ENCODE measurements around the gene ODAD2.
"Not testable (repeated sequence)": the region's sequence is repeated elsewhere in the genome, so short reads cannot be mapped to it uniquely, and the experiment has no call there.

Gene ODAD2

GRCh38 chr10:27998954-27999275, at the start of gene ODAD2:
Gene ODAD2 (minus strand): TSS chr10:27999079. CDS start chr10:27995142, 3,937 bp downstream.
- FAIRE-seq (no peak), DNase-seq (ENCODE audit: insufficient read length, low spot score) (no peak)

DNA sequence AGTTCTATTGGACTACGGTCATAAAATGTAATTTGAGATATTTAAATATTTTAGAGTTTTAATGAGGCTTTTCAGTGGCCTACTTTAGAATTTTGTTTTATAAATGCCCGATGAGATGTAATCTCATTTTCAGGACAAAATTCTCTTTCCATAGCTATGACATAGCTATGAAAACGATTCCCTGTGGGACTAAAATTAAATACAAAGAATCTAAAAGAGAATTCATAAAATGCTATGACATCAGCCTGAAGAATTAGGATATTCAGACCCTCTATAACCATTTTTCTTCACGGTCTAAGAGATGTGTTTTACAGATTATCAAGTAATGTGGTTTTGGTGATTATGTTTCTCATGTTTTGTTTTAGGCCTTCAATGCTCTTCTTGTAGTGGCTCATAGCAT, 48.2 kb upstream of the ODAD2 start:
- no peak for FAIRE-seq
- DNase-seq (ENCODE audit: insufficient read length, low spot score): no peak

DNA sequence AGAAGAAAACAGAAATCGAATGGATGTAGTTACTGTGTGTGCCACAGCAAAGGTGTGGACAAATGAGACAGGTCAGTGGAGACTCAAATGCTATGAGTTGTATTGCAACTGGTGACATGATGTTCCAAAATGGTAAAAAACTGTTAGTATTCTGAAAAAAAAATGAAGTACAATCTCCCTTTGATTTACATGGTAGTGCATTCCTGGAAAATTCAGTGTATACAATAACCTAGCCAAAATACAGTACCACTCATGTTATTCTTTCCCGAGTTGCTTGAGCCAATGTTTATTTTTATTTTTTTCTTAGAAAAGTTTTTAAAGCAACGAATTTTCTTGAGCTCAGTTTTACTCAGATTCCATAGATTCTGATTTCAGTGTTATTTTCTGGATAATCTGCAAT, 47.7 kb upstream of the ODAD2 start:
- DNase-seq (ENCODE audit: insufficient read length, low spot score) (no peak), FAIRE-seq (no peak)

DNA sequence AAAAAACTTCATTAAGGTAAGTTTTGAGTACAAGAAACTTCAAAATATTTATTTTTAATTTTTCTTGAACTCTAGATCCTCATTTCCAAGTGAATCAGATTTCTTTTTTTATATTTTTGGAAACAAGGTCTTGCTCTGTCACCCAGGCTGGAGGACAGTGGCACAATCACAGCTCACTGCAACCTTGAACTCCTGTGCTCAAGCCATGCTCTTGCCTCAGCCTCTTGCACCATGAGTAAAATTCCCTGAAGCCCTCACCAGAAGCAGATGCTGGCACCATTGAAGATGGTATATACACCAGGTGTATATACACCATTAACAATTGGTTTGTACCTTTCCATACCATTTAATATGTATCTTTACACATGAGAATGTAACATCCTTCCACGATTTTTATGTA, 45.1 kb upstream of the ODAD2 start:
- DNase-seq (ENCODE audit: insufficient read length, low spot score) (no peak), FAIRE-seq (no peak)

DNA sequence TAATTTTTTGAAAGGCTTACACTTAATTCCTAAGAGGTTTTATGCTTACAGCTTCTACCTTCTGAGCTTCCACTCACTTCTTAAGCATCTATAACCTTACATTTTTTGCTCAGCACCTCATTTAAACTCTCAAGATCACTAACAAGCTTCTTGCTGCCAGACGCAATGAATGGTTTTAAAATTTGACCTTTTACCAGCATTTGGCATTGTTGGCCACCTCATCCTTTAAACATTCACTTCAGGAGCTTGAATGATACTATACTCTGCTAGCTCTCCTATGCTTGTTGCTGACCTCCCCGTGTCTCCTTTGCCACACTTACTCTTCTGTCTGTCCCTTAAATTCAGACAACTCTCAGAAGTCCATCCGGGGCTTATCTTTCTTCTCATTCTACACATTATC, 37.7 kb upstream of the ODAD2 start:
- no peak for FAIRE-seq

GRCh38 chr10:28020993-28021982, 22.4 kb upstream of the ODAD2 start:
- DNase-seq (ENCODE audit: insufficient read length, low spot score) (no peak), FAIRE-seq (no peak)

More for the DNA sequence above, 37.7 kb upstream of the ODAD2 start:
- DNase-seq (ENCODE audit: insufficient read length, low spot score): no peak

GRCh38 chr10:28020080-28020860, 21.4 kb upstream of the ODAD2 start:
- DNase-seq (ENCODE audit: insufficient read length, low spot score) (no peak), FAIRE-seq (no peak)

- FAIRE-seq (no peak), DNase-seq (ENCODE audit: insufficient read length, low spot score) (no peak)
These were observed 15.8 kb upstream of the ODAD2 start for GRCh38 chr10:28014651-28015050.

DNA sequence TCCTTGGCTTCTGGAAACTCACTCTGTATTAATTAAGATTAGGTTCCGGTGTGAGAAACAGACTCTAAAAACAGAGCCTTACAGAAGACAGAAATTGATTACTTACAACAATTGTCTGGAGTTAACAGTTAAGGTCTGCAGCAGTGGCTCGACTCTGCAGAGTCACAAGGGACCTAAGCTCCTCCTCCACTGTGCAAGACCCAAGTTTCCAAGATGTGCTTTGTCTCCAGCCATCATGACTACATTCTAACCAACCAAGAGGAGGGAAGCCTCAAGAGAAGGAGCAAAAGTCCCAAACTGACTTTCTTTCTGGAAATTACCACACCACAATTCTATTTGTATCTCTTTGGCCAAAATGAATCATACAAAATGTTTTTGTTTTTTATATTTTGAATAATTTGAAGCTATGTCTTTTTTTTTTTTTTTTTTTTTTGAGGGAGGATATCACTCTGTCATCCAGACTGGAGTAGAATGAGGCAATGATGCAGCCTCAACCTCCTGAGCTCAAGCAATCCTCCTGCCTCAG, 14.2 kb upstream of the ODAD2 start:
- DNase-seq (ENCODE audit: insufficient read length, low spot score) (no peak), FAIRE-seq (no peak)

- FAIRE-seq (no peak), DNase-seq (ENCODE audit: insufficient read length, low spot score) (no peak)
These were observed 11.9 kb upstream of the ODAD2 start for GRCh38 chr10:28010821-28011220.

DNA sequence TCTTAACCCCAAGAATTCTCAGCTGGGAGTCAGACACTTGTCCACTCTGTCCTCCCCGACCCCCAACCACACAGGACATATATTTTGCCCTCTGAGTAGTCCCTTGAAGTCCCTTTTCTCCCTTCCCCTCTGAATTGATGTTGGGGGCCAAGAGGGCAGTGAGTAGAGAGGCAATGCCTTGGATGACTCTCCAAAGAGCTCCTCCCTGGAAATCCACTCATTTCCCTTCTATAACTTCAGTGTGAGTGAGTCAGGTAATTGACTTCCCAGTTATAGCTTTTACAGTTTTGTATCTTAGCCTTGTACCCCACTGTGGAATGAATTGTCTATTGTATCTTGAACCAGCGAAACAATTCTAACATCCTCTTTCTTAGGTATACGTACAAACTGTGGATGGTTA, 9.2 kb upstream of the ODAD2 start:
- FAIRE-seq (no peak), DNase-seq (ENCODE audit: insufficient read length, low spot score) (no peak)

- DNase-seq (ENCODE audit: insufficient read length, low spot score) (no peak), FAIRE-seq (no peak)
These were observed 2.5 kb upstream of the ODAD2 start for GRCh38 chr10:28001353-28001752.

DNA sequence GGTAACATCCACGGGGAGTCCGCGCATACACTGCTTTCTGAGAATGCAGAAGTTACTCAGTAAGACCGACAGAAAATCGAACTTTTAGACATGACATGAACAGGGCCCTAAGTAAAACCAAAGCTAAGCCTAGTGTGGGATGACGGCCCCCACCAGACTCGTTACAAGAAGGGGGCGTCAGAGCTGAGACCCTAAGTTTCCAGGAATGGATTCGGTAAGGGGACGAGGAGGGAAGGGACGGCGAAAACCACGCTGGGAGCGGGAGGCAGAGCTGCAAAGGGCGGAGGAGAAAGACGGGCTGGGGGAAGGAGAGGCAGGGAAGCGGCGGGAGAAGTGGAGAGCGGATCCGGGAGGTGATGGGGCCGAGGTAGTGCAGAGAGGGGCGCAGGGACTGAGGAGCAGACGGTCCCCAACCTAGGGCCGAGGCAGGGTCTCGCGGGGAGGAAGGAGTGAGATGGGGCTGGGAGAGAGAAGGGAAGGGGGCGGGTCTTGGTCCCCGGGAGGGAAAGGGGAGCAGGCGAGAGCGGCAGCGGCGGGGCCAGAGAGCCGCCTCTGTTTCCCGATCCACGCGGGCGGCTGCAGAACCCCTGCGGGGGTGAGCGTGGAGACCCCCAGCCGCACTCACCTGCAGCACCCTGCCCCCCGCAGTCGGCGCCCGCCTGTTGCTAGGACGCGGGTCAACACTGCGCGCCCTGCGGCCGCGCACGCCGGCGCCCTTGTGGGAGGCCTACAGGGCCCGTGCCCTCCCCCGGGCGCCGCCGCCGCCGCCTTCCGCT, 513 bp downstream of the ODAD2 start:
- no peak for DNase-seq (ENCODE audit: insufficient read length, low spot score)
- no peak for FAIRE-seq

DNA sequence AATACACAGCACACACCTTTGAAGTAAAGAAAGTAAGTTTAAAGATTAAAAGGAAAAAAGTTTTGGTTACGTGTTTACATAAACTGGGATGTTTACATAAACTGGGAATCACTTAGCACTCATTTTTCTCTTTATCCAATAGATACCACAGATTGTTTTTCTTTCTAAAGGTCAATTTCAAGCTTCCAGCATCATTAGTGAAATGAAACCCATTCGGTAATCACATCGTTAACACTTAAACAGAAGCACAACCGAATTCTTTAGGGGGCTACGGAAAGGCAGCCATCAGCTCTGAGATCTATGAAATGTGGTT, 1.1 kb downstream of the ODAD2 start:
- FAIRE-seq (no peak), DNase-seq (ENCODE audit: insufficient read length, low spot score) (no peak)

- DNase-seq (ENCODE audit: insufficient read length, low spot score) (no peak), FAIRE-seq (no peak)
These were observed 3.6 kb downstream of the ODAD2 start for GRCh38 chr10:27995311-27995710.

GRCh38 chr10:27989357-27989756, 9.5 kb downstream of the ODAD2 start:
- DNase-seq (ENCODE audit: insufficient read length, low spot score); FAIRE-seq: not testable (repeated sequence)

GRCh38 chr10:27986821-27987220, 12.1 kb downstream of the ODAD2 start:
- no peak for FAIRE-seq
- DNase-seq (ENCODE audit: insufficient read length, low spot score): no peak

GRCh38 chr10:27982875-27983543, 15.9 kb downstream of the ODAD2 start:
- DNase-seq (ENCODE audit: insufficient read length, low spot score): no peak
- FAIRE-seq: no peak

- DNase-seq (ENCODE audit: insufficient read length, low spot score) (no peak), FAIRE-seq (no peak)
These were observed 17.1 kb downstream of the ODAD2 start for GRCh38 chr10:27981744-27982143.

- FAIRE-seq; DNase-seq (ENCODE audit: insufficient read length, low spot score): not testable (repeated sequence)
These were observed 28.1 kb downstream of the ODAD2 start for GRCh38 chr10:27970795-27971194.

Measured in GM19239 (cell line).